HEK293 (cell line): ENCODE data around the gene DYNLRB1.
A peak's percentile ranks its signal among the peaks of the same experiment; 100 is the strongest.

Source experiments
- BCL11A ChIP-seq: fragments of 450-650 bp; formaldehyde crosslinking; IDR thresholded peaks from 2 replicates; pipeline ENCODE4 v1.5.1; 2016; ENCODE audit warnings: low read depth, missing biosample characterization, missing genetic modification characterization
- CTCF ChIP-seq: fragments of 450-650 bp; formaldehyde crosslinking; IDR thresholded peaks from 2 replicates; pipeline ENCODE4 v1.5.1; 2016; ENCODE audit warnings: missing biosample characterization, missing genetic modification characterization
- GLIS1 ChIP-seq: fragments of 450-650 bp; formaldehyde crosslinking; IDR thresholded peaks from 2 replicates; pipeline ENCODE4 v1.5.1; 2016; ENCODE audit warnings: missing biosample characterization, missing genetic modification characterization
- KLF7 ChIP-seq: fragments of 450-650 bp; formaldehyde crosslinking; IDR thresholded peaks from 2 replicates; pipeline ENCODE4 v1.5.1; 2016; ENCODE audit warnings: missing biosample characterization, missing genetic modification characterization, borderline replicate concordance
- OSR2 ChIP-seq: fragments of 450-650 bp; formaldehyde crosslinking; IDR thresholded peaks from 2 replicates; pipeline ENCODE4 v1.5.1; 2016; ENCODE audit warnings: missing biosample characterization, missing genetic modification characterization
- SCRT2 ChIP-seq: fragments of 450-650 bp; formaldehyde crosslinking; IDR thresholded peaks from 2 replicates; pipeline ENCODE4 v1.5.1; 2016; ENCODE audit warnings: missing biosample characterization, missing genetic modification characterization
- SP2 ChIP-seq: fragments of 450-650 bp; formaldehyde crosslinking; IDR thresholded peaks from 2 replicates; pipeline ENCODE4 v1.5.1; 2016; ENCODE audit warnings: missing biosample characterization, missing genetic modification characterization
- TRIM28 ChIP-seq: IDR thresholded peaks from 2 replicates; pipeline ENCODE4 v1.6.1; 2011; ENCODE audit warnings: low read length, control low read depth, borderline replicate concordance
- ZBTB10 ChIP-seq: fragments of 450-650 bp; formaldehyde crosslinking; IDR thresholded peaks from 2 replicates; pipeline ENCODE4 v1.5.1; 2016; ENCODE audit warnings: missing biosample characterization, missing genetic modification characterization
- ZBTB17 ChIP-seq: fragments of 450-650 bp; formaldehyde crosslinking; IDR thresholded peaks from 2 replicates; pipeline ENCODE4 v1.5.1; 2016; ENCODE audit warnings: missing biosample characterization, missing genetic modification characterization
- ZBTB20 ChIP-seq: fragments of 450-650 bp; formaldehyde crosslinking; IDR thresholded peaks from 2 replicates; pipeline ENCODE4 v1.5.1; 2016; ENCODE audit warnings: missing biosample characterization, missing genetic modification characterization
- ZBTB8A ChIP-seq: fragments of 450-650 bp; formaldehyde crosslinking; IDR thresholded peaks from 2 replicates; pipeline ENCODE4 v1.5.1; 2016; ENCODE audit warnings: missing biosample characterization, missing genetic modification characterization
- ZFP37 ChIP-seq: fragments of 450-650 bp; formaldehyde crosslinking; IDR thresholded peaks from 2 replicates; pipeline ENCODE4 v1.5.1; 2016; ENCODE audit warnings: missing biosample characterization, missing genetic modification characterization
- ZIC2 ChIP-seq: fragments of 450-650 bp; formaldehyde crosslinking; IDR thresholded peaks from 2 replicates; pipeline ENCODE4 v1.5.1; 2016; ENCODE audit warnings: missing biosample characterization, missing genetic modification characterization
- ZNF132 ChIP-seq: fragments of 450-650 bp; formaldehyde crosslinking; IDR thresholded peaks from 2 replicates; pipeline ENCODE4 v1.5.1; 2017; ENCODE audit warnings: missing biosample characterization, missing genetic modification characterization, borderline replicate concordance
- ZNF558 ChIP-seq: fragments of 450-650 bp; formaldehyde crosslinking; IDR thresholded peaks from 2 replicates; pipeline ENCODE4 v1.5.1; 2016; ENCODE audit warnings: missing biosample characterization, missing genetic modification characterization
- ZNF571 ChIP-seq: fragments of 450-650 bp; formaldehyde crosslinking; IDR thresholded peaks from 2 replicates; pipeline ENCODE4 v1.5.0; 2017; ENCODE audit warnings: missing biosample characterization, missing genetic modification characterization
- ZNF610 ChIP-seq: fragments of 450-650 bp; formaldehyde crosslinking; IDR thresholded peaks from 2 replicates; pipeline ENCODE4 v1.5.1; 2016; ENCODE audit warnings: missing biosample characterization, missing genetic modification characterization, borderline replicate concordance
- ZNF629 ChIP-seq: fragments of 450-650 bp; formaldehyde crosslinking; IDR thresholded peaks from 2 replicates; pipeline ENCODE4 v1.5.1; 2017; ENCODE audit warnings: missing biosample characterization, missing genetic modification characterization
- ZNF654 ChIP-seq: fragments of 450-650 bp; formaldehyde crosslinking; IDR thresholded peaks from 2 replicates; pipeline ENCODE4 v1.5.1; 2016; ENCODE audit warnings: low read depth, missing biosample characterization, missing genetic modification characterization
- ZNF664 ChIP-seq: fragments of 450-650 bp; formaldehyde crosslinking; IDR thresholded peaks from 2 replicates; pipeline ENCODE4 v1.5.1; 2016; ENCODE audit warnings: missing biosample characterization, missing genetic modification characterization
- ZNF76 ChIP-seq: fragments of 450-650 bp; formaldehyde crosslinking; IDR thresholded peaks from 2 replicates; pipeline ENCODE4; 2016; ENCODE audit warnings: low read depth, missing biosample characterization, missing genetic modification characterization, borderline replicate concordance
- TF ChIP-seq, protein P1 (sequence below): fragments of 450-650 bp; IDR thresholded peaks from 2 replicates; pipeline ENCODE4 v1.5.1; 2018; ENCODE audit warnings: missing biosample characterization, mild to moderate bottlenecking, missing genetic modification characterization
- TF ChIP-seq, protein P2 (sequence below): fragments of 450-650 bp; formaldehyde crosslinking; IDR thresholded peaks from 2 replicates; pipeline ENCODE4 v1.5.1; 2016; ENCODE audit warnings: missing biosample characterization, missing genetic modification characterization
- TF ChIP-seq, protein P3 (sequence below): fragments of 450-650 bp; formaldehyde crosslinking; IDR thresholded peaks from 2 replicates; pipeline ENCODE4 v1.5.1; 2016; ENCODE audit warnings: missing biosample characterization, missing genetic modification characterization
- TF ChIP-seq, protein P4 (sequence below): fragments of 450-650 bp; formaldehyde crosslinking; IDR thresholded peaks from 2 replicates; pipeline ENCODE4 v1.5.1; 2016; ENCODE audit warnings: missing biosample characterization, missing genetic modification characterization

Gene DYNLRB1

DNA sequence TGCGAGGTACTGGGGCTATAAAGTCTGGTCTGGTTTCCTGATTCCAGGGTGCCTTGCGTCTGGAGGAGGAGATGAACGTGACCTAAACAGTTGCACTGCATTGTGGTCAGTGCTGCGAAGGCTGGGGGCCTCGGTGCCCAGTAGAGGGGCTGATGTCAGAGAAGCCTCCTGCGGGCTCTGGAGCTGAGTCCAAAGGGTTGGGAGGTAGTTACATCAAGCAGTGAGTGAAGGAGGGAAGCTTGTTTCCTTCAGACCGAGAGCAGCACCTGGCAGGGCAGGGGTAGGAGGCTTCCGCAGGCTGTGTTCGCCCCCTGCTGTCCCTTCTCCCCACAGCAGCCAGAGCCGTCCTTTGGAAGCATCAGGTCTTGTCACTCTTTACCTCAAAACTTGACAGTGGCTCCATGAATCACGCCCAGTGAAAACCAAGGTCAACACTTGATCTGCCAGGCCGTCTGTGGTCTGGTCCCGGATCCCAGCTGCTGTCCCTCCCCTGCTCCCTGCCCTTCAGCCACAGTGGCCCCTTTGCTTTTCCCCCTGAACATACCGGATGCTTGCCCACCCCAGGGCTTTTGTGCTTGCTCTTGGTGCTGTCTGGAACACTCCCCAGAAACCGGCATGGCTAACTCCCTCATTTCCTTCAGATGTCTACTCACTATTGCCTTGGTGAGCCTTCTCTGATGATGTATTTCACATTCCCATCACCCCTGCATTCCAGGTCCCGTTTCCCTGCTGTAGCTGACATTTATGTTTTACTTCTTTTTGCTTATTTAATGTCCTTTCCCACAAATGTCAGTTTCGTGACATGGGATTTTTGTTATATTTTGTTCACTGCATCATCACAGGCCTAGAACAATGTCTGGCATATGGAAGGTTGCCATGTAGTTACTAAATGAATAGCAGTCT is 7.0 kb downstream of the DYNLRB1 start (continued):
- no peak for TF ChIP-seq ZNF629
- no peak for TF ChIP-seq ZNF610
- TF ChIP-seq, protein P1, sequence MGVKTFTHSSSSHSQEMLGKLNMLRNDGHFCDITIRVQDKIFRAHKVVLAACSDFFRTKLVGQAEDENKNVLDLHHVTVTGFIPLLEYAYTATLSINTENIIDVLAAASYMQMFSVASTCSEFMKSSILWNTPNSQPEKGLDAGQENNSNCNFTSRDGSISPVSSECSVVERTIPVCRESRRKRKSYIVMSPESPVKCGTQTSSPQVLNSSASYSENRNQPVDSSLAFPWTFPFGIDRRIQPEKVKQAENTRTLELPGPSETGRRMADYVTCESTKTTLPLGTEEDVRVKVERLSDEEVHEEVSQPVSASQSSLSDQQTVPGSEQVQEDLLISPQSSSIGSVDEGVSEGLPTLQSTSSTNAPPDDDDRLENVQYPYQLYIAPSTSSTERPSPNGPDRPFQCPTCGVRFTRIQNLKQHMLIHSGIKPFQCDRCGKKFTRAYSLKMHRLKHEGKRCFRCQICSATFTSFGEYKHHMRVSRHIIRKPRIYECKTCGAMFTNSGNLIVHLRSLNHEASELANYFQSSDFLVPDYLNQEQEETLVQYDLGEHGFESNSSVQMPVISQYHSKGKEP = no peak
- TF ChIP-seq ZBTB10 = no peak
- TF ChIP-seq OSR2 (tag by site-specific recombination) = peak; percentile 31; the same call in 1 of the 2 replicates
- TF ChIP-seq CTCF (tag by site-specific recombination) = peak; percentile 81
- TF ChIP-seq SP2 (tag by site-specific recombination) = peak; percentile 21; the same call in 1 of the 2 replicates
- no peak for TF ChIP-seq ZNF571
- TF ChIP-seq TRIM28 = 0 out of 2 replicates have a peak, but pooled peaks have one; percentile 25
- no peak for TF ChIP-seq ZNF132 (tag by site-specific recombination)
- TF ChIP-seq SCRT2 (tag by site-specific recombination) = peak; percentile 84
- peak; percentile 87 for TF ChIP-seq ZNF654 (tag by site-specific recombination)
- TF ChIP-seq, protein P2, sequence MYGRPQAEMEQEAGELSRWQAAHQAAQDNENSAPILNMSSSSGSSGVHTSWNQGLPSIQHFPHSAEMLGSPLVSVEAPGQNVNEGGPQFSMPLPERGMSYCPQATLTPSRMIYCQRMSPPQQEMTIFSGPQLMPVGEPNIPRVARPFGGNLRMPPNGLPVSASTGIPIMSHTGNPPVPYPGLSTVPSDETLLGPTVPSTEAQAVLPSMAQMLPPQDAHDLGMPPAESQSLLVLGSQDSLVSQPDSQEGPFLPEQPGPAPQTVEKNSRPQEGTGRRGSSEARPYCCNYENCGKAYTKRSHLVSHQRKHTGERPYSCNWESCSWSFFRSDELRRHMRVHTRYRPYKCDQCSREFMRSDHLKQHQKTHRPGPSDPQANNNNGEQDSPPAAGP = peak; percentile 42; the same call in 1 of the 2 replicates
- peak; percentile 95 for TF ChIP-seq ZBTB20 (tag by site-specific recombination)
- no peak for TF ChIP-seq ZNF664
- no peak for TF ChIP-seq KLF7 (tag by site-specific recombination)
- peak; percentile 69 for TF ChIP-seq ZBTB8A (tag by site-specific recombination)
- TF ChIP-seq ZNF76 (tag by site-specific recombination) = peak; percentile 75; the same call in 1 of the 2 replicates
- no peak for TF ChIP-seq BCL11A (tag by site-specific recombination)
- TF ChIP-seq ZBTB17 (tag by site-specific recombination) = peak; percentile 73
- TF ChIP-seq, protein P3, sequence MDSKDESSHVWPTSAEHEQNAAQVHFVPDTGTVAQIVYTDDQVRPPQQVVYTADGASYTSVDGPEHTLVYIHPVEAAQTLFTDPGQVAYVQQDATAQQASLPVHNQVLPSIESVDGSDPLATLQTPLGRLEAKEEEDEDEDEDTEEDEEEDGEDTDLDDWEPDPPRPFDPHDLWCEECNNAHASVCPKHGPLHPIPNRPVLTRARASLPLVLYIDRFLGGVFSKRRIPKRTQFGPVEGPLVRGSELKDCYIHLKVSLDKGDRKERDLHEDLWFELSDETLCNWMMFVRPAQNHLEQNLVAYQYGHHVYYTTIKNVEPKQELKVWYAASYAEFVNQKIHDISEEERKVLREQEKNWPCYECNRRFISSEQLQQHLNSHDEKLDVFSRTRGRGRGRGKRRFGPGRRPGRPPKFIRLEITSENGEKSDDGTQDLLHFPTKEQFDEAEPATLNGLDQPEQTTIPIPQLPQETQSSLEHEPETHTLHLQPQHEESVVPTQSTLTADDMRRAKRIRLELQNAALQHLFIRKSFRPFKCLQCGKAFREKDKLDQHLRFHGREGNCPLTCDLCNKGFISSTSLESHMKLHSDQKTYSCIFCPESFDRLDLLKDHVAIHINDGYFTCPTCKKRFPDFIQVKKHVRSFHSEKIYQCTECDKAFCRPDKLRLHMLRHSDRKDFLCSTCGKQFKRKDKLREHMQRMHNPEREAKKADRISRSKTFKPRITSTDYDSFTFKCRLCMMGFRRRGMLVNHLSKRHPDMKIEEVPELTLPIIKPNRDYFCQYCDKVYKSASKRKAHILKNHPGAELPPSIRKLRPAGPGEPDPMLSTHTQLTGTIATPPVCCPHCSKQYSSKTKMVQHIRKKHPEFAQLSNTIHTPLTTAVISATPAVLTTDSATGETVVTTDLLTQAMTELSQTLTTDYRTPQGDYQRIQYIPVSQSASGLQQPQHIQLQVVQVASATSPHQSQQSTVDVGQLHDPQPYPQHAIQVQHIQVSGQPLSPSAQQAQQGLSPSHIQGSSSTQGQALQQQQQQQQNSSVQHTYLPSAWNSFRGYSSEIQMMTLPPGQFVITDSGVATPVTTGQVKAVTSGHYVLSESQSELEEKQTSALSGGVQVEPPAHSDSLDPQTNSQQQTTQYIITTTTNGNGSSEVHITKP (tag by site-specific recombination) = 0 out of 2 replicates have a peak, but pooled peaks have one; percentile 16
- TF ChIP-seq ZIC2 (tag by site-specific recombination) = peak; percentile 89
- TF ChIP-seq ZFP37 (tag by site-specific recombination) = 0 out of 2 replicates have a peak, but pooled peaks have one; percentile 28
- TF ChIP-seq, protein P4, sequence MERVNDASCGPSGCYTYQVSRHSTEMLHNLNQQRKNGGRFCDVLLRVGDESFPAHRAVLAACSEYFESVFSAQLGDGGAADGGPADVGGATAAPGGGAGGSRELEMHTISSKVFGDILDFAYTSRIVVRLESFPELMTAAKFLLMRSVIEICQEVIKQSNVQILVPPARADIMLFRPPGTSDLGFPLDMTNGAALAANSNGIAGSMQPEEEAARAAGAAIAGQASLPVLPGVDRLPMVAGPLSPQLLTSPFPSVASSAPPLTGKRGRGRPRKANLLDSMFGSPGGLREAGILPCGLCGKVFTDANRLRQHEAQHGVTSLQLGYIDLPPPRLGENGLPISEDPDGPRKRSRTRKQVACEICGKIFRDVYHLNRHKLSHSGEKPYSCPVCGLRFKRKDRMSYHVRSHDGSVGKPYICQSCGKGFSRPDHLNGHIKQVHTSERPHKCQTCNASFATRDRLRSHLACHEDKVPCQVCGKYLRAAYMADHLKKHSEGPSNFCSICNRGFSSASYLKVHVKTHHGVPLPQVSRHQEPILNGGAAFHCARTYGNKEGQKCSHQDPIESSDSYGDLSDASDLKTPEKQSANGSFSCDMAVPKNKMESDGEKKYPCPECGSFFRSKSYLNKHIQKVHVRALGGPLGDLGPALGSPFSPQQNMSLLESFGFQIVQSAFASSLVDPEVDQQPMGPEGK = peak; percentile 34; the same call in 1 of the 2 replicates
- TF ChIP-seq ZNF558 (tag by site-specific recombination) = no peak
- peak; percentile 74 for TF ChIP-seq GLIS1
